Activated T-cell treated with anti-CD3 and anti-CD28 coated beads for 24 hours (primary cell): ENCODE data around the gene FOXP1.

Experiments
- DNase-seq: peaks from one replicate; pipeline ENCODE4 v3.0.0-alpha.2; 2020; ENCODE audit warnings: low read depth

Gene FOXP1

GRCh38 chr3:71175691-71176365 lies 407.7 kb downstream of the FOXP1 start:
- no peak for DNase-seq

- no peak for DNase-seq
These were observed 410.6 kb downstream of the FOXP1 start for GRCh38 chr3:71172951-71173350.

- DNase-seq: no peak
These were observed 411.3 kb downstream of the FOXP1 start for GRCh38 chr3:71172189-71172588.

GRCh38 chr3:71171247-71171646 lies 412.3 kb downstream of the FOXP1 start:
- no peak for DNase-seq

GRCh38 chr3:71168880-71169411 lies 414.6 kb downstream of the FOXP1 start:
- no peak for DNase-seq

GRCh38 chr3:71168121-71168721 lies 415.3 kb downstream of the FOXP1 start:
- no peak for DNase-seq

- no peak for DNase-seq
These were observed 416.9 kb downstream of the FOXP1 start for GRCh38 chr3:71166339-71167240.

- DNase-seq: no peak
These were observed 418.6 kb downstream of the FOXP1 start for GRCh38 chr3:71164881-71165280.

GRCh38 chr3:71163198-71163918 lies 420.2 kb downstream of the FOXP1 start:
- DNase-seq: no peak

GRCh38 chr3:71162221-71162620 lies 421.3 kb downstream of the FOXP1 start:
- no peak for DNase-seq

GRCh38 chr3:71160785-71161546 lies 422.6 kb downstream of the FOXP1 start:
- no peak for DNase-seq

- no peak for DNase-seq
These were observed 427.4 kb downstream of the FOXP1 start for GRCh38 chr3:71156062-71156665.

GRCh38 chr3:71154846-71155245 lies 428.7 kb downstream of the FOXP1 start:
- DNase-seq: no peak

- no peak for DNase-seq
These were observed 429.8 kb downstream of the FOXP1 start for GRCh38 chr3:71153713-71154112.

- no peak for DNase-seq
These were observed 430.6 kb downstream of the FOXP1 start for GRCh38 chr3:71152892-71153265.

- DNase-seq: no peak
These were observed 431.3 kb downstream of the FOXP1 start for GRCh38 chr3:71152039-71152891.

GRCh38 chr3:71149959-71150954 lies 433.3 kb downstream of the FOXP1 start:
- DNase-seq: no peak

- DNase-seq: no peak
These were observed 435.0 kb downstream of the FOXP1 start for GRCh38 chr3:71148455-71149060.
